GM18526 (cell line): ENCODE results near the gene PTPRM.

ENCODE experiments used
- POLR2A ChIP-seq: IDR thresholded peaks from 3 replicates; pipeline ENCODE4 v1.6.1; 2011; ENCODE audit not compliant: insufficient read length; ENCODE audit errors: extremely low read depth

Gene PTPRM

GRCh38 chr18:7626175-7626921 lies 59.2 kb downstream of the PTPRM start:
- TF ChIP-seq POLR2A: no peak

GRCh38 chr18:7626922-7627440 lies 59.9 kb downstream of the PTPRM start:
- TF ChIP-seq POLR2A: no peak

GRCh38 chr18:7629416-7629815 lies 62.3 kb downstream of the PTPRM start:
- TF ChIP-seq POLR2A: no peak

- no peak for TF ChIP-seq POLR2A
These were observed 63.8 kb downstream of the PTPRM start for GRCh38 chr18:7630731-7631442.

- no peak for TF ChIP-seq POLR2A
These were observed 65.3 kb downstream of the PTPRM start for GRCh38 chr18:7632152-7633098.

- no peak for TF ChIP-seq POLR2A
These were observed 66.1 kb downstream of the PTPRM start for GRCh38 chr18:7633171-7633570.

- TF ChIP-seq POLR2A: no peak
These were observed 68.8 kb downstream of the PTPRM start for GRCh38 chr18:7635948-7636347.

GRCh38 chr18:7637269-7637668 lies 70.2 kb downstream of the PTPRM start:
- TF ChIP-seq POLR2A: no peak

GRCh38 chr18:7638321-7638720 lies 71.2 kb downstream of the PTPRM start:
- TF ChIP-seq POLR2A: no peak

- TF ChIP-seq POLR2A: no peak
These were observed 74.7 kb downstream of the PTPRM start for GRCh38 chr18:7641813-7642212.

GRCh38 chr18:7642331-7642890 lies 75.3 kb downstream of the PTPRM start:
- TF ChIP-seq POLR2A: no peak

- no peak for TF ChIP-seq POLR2A
These were observed 78.6 kb downstream of the PTPRM start for GRCh38 chr18:7645756-7646155.

GRCh38 chr18:7646174-7646886 lies 79.2 kb downstream of the PTPRM start:
- no peak for TF ChIP-seq POLR2A

- TF ChIP-seq POLR2A: no peak
These were observed 80.4 kb downstream of the PTPRM start for GRCh38 chr18:7647500-7647899.

GRCh38 chr18:7657050-7657449 lies 89.9 kb downstream of the PTPRM start:
- TF ChIP-seq POLR2A: no peak

- no peak for TF ChIP-seq POLR2A
These were observed 90.8 kb downstream of the PTPRM start for GRCh38 chr18:7657937-7658336.
